ENCODE measurements around the gene CHRDL2.

DNA sequence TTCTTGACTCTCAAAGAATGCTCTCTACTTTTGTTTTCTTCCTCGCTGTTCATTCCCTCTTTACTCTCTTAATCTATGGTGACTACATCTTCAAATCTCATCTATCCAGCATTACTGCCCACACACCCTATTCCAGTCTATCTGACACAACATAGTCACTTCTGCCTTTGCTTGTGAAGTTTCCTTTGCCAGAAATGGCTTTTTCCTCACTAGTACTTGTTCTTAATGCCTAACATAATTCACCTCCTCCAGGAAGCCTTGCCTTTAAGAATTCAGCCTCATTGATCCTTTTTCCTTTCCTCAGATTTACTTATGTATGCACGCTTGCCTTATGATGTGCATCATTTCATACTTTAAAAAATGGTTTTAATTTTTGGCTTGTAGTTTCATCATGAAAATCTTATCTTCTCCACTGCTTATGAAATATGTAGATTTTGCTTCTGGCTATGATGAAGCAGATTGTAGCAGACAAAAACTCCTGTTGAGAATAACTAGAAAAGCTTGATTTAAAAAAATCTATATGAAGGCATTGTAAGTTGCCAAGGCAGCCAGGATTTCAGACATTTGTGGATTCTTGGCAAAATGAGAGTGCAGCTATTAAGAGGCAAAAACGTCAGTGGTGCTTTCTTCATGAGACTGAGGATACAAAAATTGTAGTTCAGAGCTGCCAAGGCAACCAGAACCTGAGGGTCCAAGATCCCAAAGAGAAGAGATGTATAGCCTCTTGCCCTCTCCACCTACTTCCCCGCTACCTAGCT lies 49.2 kb upstream of the CHRDL2 start:
- TF ChIP-seq CTCF (IDR thresholded peaks at IDR 0.05) = no peak
- TF ChIP-seq REST (IDR thresholded peaks at IDR 0.05; ENCODE audit: low read depth, low read length) = no peak
- TF ChIP-seq SMC3 (IDR thresholded peaks at IDR 0.05; ENCODE audit: low read depth, low read length) = no peak
- TF ChIP-seq, protein P1, sequence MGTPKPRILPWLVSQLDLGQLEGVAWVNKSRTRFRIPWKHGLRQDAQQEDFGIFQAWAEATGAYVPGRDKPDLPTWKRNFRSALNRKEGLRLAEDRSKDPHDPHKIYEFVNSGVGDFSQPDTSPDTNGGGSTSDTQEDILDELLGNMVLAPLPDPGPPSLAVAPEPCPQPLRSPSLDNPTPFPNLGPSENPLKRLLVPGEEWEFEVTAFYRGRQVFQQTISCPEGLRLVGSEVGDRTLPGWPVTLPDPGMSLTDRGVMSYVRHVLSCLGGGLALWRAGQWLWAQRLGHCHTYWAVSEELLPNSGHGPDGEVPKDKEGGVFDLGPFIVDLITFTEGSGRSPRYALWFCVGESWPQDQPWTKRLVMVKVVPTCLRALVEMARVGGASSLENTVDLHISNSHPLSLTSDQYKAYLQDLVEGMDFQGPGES (IDR thresholded peaks at IDR 0.05; ENCODE audit: low read depth, low read length) = no peak
- no peak for TF ChIP-seq TAF1 (IDR thresholded peaks at IDR 0.05; ENCODE audit: borderline replicate concordance, low read depth, low read length)
- TF ChIP-seq MXI1 (IDR thresholded peaks at IDR 0.05; ENCODE audit: low read depth, low read length) = no peak
- TF ChIP-seq POLR2AphosphoS5 (IDR thresholded peaks at IDR 0.05; ENCODE audit: low read depth, low read length) = no peak
- TF ChIP-seq, protein P2, sequence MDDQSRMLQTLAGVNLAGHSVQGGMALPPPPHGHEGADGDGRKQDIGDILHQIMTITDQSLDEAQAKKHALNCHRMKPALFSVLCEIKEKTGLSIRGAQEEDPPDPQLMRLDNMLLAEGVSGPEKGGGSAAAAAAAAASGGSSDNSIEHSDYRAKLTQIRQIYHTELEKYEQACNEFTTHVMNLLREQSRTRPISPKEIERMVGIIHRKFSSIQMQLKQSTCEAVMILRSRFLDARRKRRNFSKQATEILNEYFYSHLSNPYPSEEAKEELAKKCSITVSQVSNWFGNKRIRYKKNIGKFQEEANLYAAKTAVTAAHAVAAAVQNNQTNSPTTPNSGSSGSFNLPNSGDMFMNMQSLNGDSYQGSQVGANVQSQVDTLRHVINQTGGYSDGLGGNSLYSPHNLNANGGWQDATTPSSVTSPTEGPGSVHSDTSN (IDR thresholded peaks at IDR 0.05) = no peak
- no peak for TF ChIP-seq EZH2phosphoT487 (IDR thresholded peaks at IDR 0.05; ENCODE audit: borderline replicate concordance, low read depth)
- TF ChIP-seq, protein P3, sequence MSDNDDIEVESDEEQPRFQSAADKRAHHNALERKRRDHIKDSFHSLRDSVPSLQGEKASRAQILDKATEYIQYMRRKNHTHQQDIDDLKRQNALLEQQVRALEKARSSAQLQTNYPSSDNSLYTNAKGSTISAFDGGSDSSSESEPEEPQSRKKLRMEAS (IDR thresholded peaks at IDR 0.05; ENCODE audit: low read depth) = no peak
- TF ChIP-seq CHD2 (IDR thresholded peaks at IDR 0.05; ENCODE audit: low read length, partially characterized antibody) = no peak
- no peak for TF ChIP-seq YY1 (IDR thresholded peaks at IDR 0.05; ENCODE audit: low read depth)
